GM23338 (cell line): ENCODE measurements around the gene LINGO1. TPM values are rescaled to one million over a fixed set of nuclear protein-coding genes. Genes with fewer than 3 reads are reported as not detected.

Source experiments
- CREB1 ChIP-seq: fragments of 250-450 bp; sonication (Bioruptor Pico); IDR thresholded peaks from 2 replicates; pipeline ENCODE4 v1.5.0; 2020; ENCODE audit warnings: low read depth, mild to moderate bottlenecking, moderate library complexity
- EZH2phosphoT487 ChIP-seq: fragments of 200-600 bp; sonication (generic); IDR thresholded peaks from one replicate; pipeline ENCODE4 v1.8.1; 2018; ENCODE audit warnings: antibody characterized with exemption; ENCODE audit not compliant: unreplicated experiment
- STAT1 ChIP-seq: IDR thresholded peaks from one replicate; pipeline ENCODE4 v1.6.1; 2016; ENCODE audit warnings: antibody characterized with exemption; ENCODE audit not compliant: unreplicated experiment
- polyA plus RNA-seq: library from polyadenylated mRNA; unstranded; fragments of >200 nt; fragmentation: Nextera tagmentation; extraction: Ambion mirVana; gene quantifications from 2 replicates; pipeline ENCODE4 v1.2.1, GENCODE V29; 2016
- total RNA-seq: library from RNA; depleted of rRNA; stranded (reverse); fragments of >200 nt; shearing (Covaris generic); gene quantifications from 2 replicates; pipeline ENCODE4 v1.2.3, GENCODE V29; 2014
- TF ChIP-seq, protein P1 (sequence below): fragments of 250-450 bp; sonication (Bioruptor Pico); IDR thresholded peaks from 2 replicates; pipeline ENCODE4 v1.5.0; 2020; ENCODE audit warnings: mild to moderate bottlenecking, moderate library complexity
- TF ChIP-seq, protein P2 (sequence below): IDR thresholded peaks from one replicate; pipeline ENCODE4 v1.6.1; 2018; ENCODE audit warnings: antibody characterized with exemption; ENCODE audit not compliant: unreplicated experiment
- TF ChIP-seq, protein P3 (sequence below): IDR thresholded peaks from 2 replicates; pipeline ENCODE4 v1.6.1; 2016; ENCODE audit warnings: antibody characterized with exemption
- TF ChIP-seq, protein P4 (sequence below), 2 experiments: fragments of 200-600 bp in 1 of 2; sonication (generic) in 1 of 2; conservative IDR thresholded peaks; 2 replicates each; pipeline versions ENCODE4 v1.5.1 to v1.6.1; 2016 to 2017; ENCODE audit warnings: antibody characterized with exemption in 2 of 2, low read depth in 2 of 2, mild to moderate bottlenecking in 2 of 2, moderate library complexity in 1 of 2

LINGO1 gene
- total and polyA plus RNA-seq, 2 experiments from 2014 or later: 16.9 to 63.1 TPM

DNA sequence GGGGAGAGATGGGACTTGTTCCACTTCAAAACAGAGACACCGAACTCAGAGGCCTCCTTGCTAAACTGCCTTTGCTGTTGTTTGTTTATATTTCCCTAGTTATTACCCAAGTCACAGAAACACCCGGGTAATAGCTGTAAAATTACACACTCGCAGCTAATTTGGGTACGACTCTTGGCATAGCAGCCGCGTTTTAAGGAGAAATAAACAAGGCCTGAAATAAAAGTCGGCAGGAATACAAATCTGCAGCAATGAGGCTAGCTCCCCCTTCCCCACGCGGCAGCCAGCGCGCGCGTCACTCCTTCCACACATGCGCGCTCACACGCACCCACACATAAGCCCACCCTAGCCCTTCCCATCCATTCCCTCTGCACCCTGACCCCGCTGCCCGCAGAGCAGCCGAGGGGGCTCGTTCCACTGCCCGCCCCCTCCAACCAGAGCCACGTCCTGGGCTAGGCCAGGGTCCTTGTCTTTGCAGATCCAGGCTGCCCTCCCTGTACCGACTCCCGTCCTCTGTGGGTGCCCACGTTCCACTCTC lies 67.3 kb downstream of the LINGO1 start (continued):
- TF ChIP-seq, protein P1, sequence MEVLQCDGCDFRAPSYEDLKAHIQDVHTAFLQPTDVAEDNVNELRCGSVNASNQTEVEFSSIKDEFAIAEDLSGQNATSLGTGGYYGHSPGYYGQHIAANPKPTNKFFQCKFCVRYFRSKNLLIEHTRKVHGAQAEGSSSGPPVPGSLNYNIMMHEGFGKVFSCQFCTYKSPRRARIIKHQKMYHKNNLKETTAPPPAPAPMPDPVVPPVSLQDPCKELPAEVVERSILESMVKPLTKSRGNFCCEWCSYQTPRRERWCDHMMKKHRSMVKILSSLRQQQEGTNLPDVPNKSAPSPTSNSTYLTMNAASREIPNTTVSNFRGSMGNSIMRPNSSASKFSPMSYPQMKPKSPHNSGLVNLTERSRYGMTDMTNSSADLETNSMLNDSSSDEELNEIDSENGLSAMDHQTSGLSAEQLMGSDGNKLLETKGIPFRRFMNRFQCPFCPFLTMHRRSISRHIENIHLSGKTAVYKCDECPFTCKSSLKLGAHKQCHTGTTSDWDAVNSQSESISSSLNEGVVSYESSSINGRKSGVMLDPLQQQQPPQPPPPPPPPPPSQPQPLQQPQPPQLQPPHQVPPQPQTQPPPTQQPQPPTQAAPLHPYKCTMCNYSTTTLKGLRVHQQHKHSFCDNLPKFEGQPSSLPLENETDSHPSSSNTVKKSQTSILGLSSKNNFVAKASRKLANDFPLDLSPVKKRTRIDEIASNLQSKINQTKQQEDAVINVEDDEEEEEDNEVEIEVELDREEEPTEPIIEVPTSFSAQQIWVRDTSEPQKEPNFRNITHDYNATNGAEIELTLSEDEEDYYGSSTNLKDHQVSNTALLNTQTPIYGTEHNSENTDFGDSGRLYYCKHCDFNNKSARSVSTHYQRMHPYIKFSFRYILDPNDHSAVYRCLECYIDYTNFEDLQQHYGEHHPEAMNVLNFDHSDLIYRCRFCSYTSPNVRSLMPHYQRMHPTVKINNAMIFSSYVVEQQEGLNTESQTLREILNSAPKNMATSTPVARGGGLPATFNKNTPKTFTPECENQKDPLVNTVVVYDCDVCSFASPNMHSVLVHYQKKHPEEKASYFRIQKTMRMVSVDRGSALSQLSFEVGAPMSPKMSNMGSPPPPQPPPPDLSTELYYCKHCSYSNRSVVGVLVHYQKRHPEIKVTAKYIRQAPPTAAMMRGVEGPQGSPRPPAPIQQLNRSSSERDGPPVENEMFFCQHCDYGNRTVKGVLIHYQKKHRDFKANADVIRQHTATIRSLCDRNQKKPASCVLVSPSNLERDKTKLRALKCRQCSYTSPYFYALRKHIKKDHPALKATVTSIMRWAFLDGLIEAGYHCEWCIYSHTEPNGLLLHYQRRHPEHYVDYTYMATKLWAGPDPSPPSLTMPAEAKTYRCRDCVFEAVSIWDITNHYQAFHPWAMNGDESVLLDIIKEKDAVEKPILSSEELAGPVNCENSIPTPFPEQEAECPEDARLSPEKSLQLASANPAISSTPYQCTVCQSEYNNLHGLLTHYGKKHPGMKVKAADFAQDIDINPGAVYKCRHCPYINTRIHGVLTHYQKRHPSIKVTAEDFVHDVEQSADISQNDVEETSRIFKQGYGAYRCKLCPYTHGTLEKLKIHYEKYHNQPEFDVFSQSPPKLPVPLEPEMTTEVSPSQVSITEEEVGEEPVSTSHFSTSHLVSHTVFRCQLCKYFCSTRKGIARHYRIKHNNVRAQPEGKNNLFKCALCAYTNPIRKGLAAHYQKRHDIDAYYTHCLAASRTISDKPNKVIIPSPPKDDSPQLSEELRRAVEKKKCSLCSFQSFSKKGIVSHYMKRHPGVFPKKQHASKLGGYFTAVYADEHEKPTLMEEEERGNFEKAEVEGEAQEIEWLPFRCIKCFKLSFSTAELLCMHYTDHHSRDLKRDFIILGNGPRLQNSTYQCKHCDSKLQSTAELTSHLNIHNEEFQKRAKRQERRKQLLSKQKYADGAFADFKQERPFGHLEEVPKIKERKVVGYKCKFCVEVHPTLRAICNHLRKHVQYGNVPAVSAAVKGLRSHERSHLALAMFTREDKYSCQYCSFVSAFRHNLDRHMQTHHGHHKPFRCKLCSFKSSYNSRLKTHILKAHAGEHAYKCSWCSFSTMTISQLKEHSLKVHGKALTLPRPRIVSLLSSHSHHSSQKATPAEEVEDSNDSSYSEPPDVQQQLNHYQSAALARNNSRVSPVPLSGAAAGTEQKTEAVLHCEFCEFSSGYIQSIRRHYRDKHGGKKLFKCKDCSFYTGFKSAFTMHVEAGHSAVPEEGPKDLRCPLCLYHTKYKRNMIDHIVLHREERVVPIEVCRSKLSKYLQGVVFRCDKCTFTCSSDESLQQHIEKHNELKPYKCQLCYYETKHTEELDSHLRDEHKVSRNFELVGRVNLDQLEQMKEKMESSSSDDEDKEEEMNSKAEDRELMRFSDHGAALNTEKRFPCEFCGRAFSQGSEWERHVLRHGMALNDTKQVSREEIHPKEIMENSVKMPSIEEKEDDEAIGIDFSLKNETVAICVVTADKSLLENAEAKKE (CRISPR knock-in tag): no peak
- TF ChIP-seq CREB1 (CRISPR knock-in tag) (no peak), STAT1 (no peak), EZH2phosphoT487 (no peak)
- TF ChIP-seq, protein P2, sequence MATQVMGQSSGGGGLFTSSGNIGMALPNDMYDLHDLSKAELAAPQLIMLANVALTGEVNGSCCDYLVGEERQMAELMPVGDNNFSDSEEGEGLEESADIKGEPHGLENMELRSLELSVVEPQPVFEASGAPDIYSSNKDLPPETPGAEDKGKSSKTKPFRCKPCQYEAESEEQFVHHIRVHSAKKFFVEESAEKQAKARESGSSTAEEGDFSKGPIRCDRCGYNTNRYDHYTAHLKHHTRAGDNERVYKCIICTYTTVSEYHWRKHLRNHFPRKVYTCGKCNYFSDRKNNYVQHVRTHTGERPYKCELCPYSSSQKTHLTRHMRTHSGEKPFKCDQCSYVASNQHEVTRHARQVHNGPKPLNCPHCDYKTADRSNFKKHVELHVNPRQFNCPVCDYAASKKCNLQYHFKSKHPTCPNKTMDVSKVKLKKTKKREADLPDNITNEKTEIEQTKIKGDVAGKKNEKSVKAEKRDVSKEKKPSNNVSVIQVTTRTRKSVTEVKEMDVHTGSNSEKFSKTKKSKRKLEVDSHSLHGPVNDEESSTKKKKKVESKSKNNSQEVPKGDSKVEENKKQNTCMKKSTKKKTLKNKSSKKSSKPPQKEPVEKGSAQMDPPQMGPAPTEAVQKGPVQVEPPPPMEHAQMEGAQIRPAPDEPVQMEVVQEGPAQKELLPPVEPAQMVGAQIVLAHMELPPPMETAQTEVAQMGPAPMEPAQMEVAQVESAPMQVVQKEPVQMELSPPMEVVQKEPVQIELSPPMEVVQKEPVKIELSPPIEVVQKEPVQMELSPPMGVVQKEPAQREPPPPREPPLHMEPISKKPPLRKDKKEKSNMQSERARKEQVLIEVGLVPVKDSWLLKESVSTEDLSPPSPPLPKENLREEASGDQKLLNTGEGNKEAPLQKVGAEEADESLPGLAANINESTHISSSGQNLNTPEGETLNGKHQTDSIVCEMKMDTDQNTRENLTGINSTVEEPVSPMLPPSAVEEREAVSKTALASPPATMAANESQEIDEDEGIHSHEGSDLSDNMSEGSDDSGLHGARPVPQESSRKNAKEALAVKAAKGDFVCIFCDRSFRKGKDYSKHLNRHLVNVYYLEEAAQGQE: no peak
- TF ChIP-seq, protein P3, sequence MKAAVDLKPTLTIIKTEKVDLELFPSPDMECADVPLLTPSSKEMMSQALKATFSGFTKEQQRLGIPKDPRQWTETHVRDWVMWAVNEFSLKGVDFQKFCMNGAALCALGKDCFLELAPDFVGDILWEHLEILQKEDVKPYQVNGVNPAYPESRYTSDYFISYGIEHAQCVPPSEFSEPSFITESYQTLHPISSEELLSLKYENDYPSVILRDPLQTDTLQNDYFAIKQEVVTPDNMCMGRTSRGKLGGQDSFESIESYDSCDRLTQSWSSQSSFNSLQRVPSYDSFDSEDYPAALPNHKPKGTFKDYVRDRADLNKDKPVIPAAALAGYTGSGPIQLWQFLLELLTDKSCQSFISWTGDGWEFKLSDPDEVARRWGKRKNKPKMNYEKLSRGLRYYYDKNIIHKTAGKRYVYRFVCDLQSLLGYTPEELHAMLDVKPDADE: no peak
- TF ChIP-seq, protein P4, sequence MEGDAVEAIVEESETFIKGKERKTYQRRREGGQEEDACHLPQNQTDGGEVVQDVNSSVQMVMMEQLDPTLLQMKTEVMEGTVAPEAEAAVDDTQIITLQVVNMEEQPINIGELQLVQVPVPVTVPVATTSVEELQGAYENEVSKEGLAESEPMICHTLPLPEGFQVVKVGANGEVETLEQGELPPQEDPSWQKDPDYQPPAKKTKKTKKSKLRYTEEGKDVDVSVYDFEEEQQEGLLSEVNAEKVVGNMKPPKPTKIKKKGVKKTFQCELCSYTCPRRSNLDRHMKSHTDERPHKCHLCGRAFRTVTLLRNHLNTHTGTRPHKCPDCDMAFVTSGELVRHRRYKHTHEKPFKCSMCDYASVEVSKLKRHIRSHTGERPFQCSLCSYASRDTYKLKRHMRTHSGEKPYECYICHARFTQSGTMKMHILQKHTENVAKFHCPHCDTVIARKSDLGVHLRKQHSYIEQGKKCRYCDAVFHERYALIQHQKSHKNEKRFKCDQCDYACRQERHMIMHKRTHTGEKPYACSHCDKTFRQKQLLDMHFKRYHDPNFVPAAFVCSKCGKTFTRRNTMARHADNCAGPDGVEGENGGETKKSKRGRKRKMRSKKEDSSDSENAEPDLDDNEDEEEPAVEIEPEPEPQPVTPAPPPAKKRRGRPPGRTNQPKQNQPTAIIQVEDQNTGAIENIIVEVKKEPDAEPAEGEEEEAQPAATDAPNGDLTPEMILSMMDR (conservative IDR thresholded peaks at IDR 0.05; ENCODE audit: low read depth in 2 of 2): no peak
